Stimulated activated naive CD8-positive, alpha-beta T cell treated with anti-CD3 and anti-CD28 coated beads, Interleukin-15, Interleukin-2, amounts not matched to agents 100 U/mL and 50 U/mL, for 24 hours (primary cell): Measurements from ENCODE around the gene TPSD1.

Source experiments
- ATAC-seq: fragments of 150-1000 bp; cut with Tn5 transposase; one replicate; pipeline ENCODE4 v1.10.0; 2021
- DNase-seq: peaks from one replicate; pipeline ENCODE4 v3.0.0; 2021

TPSD1 gene

DNA sequence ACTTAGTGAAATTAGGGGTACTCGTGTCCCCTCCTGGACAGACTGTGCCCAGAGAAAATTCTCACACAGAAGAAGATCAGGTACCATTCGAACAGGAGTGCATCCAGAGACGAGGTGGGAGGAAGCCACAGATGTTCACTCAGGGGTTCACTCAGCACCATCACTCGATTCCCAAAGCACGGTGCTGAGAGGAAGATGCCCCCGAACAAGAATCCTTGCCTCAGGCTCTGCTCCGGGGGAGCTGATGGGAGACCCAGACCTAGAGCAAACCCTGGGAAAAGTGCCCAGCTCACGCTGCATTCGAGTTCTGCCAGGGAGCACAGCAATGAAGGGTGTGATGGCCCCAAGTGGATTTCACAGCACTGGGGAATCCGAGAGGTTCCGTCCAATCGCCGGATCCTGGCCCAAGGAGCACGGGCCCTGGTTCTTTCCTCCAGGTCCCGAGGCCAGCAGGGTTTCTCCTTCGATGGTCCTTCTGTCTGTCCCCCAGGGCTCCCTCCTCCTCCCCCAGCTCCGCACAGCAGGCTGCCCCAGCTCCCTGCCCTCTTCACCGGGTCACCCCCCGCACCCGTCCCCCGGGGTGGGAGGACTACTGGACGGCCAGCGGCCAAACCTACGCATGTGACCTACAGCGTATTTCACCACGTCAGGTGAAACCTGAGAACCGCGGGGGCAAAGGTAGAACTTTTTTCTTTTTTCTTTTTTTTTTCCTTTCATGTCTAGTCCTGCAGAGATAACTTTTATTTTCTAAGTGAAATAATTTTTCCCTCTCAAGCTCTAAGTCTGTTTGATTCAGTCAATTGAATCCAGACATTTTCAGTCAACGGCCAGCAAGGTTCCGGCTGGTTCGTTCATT, 43.4 kb downstream of the TPSD1 start:
- no peak for ATAC-seq
- DNase-seq, result no peak

DNA sequence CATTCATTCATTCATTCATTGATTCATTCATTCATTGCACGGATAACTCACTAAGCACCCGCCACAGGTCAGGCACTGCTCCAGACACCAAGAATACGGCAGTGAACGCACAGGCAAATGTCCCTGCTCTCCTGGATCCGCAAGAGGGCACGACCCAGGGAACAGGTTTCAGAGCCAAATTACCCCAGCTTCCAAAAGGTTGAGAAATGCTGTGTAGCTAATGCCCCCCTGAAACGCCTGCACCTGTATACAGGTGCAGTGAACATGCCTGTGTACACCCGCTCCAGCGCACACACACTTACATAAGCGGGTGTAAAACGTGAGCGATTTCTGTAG, 44.0 kb downstream of the TPSD1 start:
- no peak for ATAC-seq
- DNase-seq, result no peak

DNA sequence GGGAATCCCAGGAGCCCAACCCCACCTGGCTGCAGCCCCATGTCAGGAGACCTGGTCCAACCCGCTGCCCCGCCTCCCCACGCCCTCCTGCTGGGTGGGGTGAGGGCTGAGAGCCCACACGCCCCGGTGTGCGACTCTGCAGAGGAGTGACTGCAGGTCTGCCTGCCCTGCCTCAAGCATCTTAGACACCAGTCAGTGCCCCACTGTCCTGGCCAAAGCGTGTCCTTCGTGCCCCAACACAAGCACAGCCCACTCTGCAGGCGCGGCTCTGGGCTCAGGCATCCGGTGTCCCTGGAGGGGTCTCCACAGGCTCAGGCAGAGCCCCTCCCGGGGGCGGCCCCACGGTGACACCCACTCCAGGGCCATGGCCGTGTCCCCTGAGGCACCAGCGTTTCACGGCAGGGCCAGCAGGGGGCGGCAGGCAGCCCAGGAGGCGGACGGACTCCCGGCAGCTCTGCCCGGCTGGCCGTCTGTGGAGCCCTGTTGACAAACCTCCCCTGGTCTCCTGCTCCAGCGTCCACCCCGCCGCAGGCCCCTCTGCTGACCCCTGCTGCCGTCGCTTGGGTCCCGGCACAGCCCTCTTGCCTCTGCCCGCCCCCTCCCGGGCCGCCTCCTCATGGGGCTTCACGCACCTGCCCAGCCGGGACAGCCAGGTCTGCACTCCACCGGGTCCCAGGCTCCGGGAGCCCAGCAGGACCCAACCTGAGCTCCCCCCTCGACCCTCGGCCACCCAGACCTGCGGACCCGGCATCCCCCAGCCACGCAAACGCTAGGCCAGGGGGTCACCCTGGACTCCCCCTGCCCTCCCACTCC, 45.0 kb downstream of the TPSD1 start:
- DNase-seq (peak; percentile 87), ATAC-seq (peak; percentile 51)

DNA sequence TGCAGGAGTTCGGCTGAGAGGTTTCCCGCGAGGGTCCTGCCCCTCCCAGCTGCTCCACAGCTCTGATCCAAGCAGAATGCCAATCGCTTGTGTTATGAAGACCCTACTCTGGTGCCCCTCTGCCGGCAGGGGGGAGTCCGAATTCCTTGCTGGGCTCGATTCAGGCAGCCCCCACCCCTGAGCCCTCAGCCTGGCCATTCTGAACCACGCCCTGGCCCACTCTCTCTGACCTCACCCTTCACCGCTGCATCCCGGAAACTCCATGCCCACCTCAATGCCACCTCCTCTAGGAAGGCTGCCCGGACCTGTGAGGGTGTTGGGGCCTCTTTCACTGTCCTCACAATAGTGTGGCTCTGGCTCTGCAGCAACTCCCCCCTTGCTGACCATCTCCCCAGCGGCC, 45.7 kb downstream of the TPSD1 start:
- DNase-seq, result no peak
- no peak for ATAC-seq

DNA sequence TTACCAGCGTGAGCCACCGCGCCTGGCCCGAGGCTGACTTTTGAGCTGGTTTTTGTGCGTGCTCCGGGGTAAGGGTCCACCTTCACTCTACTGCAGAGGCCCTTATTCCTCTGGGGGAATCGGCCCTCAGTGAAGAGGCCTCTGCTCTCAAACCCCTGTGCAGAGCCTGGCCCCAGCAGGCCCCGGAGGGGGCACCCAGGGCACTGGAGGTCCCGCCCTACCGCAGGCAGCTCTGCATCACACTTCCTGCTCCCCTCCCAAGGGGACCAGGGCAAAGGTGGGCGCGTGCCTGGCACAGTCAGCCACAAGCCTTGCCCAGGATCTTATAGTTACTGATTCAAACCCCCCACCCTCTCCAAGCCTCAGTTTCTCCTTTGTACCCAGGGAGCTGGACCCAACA, 50.0 kb downstream of the TPSD1 start:
- ATAC-seq, result no peak
- DNase-seq, result peak; percentile 57

DNA sequence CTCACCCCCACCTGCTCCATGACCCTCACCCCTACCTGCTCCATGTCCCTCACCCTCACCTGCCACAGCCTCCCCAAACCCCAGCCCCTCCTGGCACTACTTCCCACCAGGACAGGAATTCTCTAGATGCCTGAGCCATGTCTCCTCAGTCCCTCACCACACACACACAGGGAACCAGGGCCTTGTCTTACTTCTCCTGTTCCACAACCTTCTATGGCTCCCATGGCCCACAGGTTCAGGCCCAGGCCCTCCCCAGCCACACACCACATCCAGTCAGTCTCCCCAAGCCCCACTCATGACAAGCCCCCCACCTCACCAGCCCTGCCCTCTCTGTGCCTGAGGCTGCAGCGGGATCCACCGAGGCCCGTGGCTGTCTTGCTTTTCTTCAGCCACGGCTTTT, 50.5 kb downstream of the TPSD1 start:
- no peak for DNase-seq
- ATAC-seq, result no peak

DNA sequence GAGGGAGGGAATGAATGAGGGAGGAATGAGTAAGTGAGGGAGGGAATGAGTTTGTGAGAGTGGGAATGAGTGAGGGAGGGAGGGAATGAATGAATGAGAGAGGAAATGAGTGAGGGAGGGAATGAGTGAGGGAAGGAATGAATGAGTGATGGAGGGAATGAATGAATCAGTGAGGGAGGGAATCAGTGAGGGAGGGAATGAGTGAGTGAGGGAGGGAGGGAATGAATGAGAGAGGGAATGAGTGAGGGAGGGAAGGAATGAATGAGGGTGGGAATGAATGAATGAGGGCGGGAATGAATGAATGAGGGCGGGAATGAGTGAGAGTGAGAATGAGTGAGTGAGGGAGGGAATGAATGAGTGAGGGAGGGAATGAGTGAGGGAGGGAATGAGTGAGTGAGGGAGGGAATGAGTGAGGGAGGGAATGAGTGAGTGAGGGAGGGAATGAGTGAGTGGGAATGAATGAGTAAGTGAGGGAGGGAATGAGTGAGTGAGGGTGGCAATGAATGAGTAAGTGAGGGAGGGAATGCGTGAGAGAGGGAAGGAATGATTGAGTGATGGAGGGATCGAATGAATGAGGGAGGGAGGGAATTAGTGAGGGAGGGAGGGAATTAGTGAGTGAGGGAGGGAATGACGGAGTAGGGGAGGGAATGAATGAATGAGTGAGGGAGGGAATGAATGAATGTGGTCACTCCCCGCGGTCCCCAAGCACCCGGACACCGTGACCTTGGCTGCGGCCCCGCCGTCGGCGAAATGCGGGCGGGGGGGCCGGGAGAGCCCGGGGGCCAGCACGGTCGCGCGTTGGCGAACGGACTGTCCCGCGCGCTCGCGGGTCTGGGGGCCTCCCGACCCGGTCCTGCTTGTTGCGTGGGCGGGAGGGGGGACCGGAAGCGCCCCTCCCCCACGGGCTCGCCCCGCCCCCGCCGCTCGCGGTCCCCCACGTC, 52.4 kb downstream of the TPSD1 start:
- DNase-seq, result no peak
- ATAC-seq, result no peak
